Activated naive CD8-positive, alpha-beta T cell (primary cell): ENCODE measurements around the gene FOXF1.

ENCODE experiments used
- H3K27ac Mint-ChIP-seq: one replicate; pipeline ENCODE4 v1.8.0; 2021; ENCODE audit warnings: mixed read lengths
- H3K27me3 Mint-ChIP-seq: one replicate; pipeline ENCODE4 v1.8.0; 2021; ENCODE audit warnings: mixed read lengths
- H3K36me3 Mint-ChIP-seq: one replicate; pipeline ENCODE4 v1.8.0; 2021; ENCODE audit warnings: mixed read lengths
- H3K4me1 Mint-ChIP-seq: one replicate; pipeline ENCODE4 v1.8.0; 2021; ENCODE audit warnings: low read depth, mixed read lengths
- H3K4me3 Mint-ChIP-seq: one replicate; pipeline ENCODE4 v1.8.0; 2021; ENCODE audit warnings: mild to moderate bottlenecking, mixed read lengths
- H3K9me3 Mint-ChIP-seq: one replicate; pipeline ENCODE4 v1.8.0; 2021; ENCODE audit warnings: low read depth, mixed read lengths

FOXF1 gene

DNA sequence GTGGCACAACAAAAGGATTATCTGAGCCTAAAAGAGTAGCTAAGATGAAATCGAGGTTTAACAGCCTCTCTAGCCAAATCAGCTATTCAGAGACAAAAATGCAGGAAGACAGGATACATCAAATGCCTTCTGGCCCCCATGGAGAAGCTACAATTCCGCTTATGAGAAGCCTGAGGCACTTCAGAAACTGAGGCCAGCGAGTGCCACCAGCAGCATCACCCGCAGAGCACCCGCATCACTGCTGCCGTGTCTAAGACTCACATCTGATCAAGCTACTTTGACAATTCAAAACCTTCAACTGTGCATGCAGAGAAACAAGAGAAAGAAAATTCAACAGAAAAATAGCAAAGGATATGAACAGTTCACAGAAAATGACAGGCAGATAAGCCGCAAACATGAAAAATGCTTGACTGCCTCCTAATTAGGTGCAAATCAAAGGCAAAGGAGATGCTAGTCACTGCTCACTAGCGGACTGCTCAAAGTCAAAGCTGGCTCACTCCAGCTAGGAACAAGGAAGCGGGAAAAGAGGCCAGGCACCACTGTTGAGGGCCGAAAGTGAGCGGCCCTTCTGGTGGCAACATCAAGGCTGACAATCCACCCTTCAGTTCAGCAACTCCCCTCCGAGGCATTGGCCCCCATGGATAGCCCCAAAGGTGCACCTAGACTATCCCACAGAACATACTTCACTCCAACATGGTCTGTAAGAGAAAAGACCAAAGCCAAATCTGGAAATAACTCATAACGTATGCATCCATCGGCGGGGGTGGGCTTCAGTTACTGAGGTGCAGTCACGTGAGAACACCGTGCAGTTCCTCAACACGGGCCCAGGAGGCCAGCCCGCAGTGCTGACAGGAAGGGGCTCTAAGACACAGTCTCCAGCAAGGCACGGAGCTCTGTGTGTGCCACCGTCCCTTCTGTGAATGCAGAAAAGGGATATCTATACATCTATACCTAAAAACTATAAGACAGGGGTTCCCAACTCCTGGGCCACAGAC, 32.7 kb downstream of the FOXF1 start:
- Mint-ChIP-seq H3K4me1 (no peaks in the 10 kb centered on the region), H3K36me3 (peaks cover 7% of the 10 kb centered on the region), H3K4me3 (no peak overlapping the region), H3K9me3 (no peaks in the 10 kb centered on the region), H3K27ac (no peak overlapping the region), H3K27me3 (no peaks in the 10 kb centered on the region)

DNA sequence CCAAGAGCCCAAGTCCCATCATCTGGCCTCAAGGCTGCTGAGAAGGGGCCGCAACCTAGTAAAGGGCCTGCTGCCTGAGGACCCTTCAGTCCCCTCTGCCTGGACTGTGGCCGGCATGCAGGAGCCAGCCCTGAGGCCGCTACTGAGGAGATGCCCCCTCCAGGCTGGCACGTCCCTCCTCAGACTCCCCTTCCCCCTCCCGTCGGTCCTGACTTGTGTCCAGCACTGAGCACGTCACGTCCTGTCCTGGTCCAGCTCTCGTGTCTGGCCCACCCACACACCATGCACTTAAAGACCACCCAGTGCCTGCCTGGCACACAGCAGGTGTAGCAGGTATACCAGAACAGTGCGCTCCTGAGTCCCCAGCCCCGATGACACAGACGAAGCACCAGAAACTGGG, 35.2 kb downstream of the FOXF1 start:
- H3K4me1 Mint-ChIP-seq, result no peaks in the 10 kb centered on the region
- H3K4me3 Mint-ChIP-seq, result no peak overlapping the region
- H3K36me3 Mint-ChIP-seq, result peaks cover 7% of the 10 kb centered on the region
- H3K27me3 Mint-ChIP-seq, result no peaks in the 10 kb centered on the region
- no peaks in the 10 kb centered on the region for H3K9me3 Mint-ChIP-seq
- H3K27ac Mint-ChIP-seq, result no peak overlapping the region

DNA sequence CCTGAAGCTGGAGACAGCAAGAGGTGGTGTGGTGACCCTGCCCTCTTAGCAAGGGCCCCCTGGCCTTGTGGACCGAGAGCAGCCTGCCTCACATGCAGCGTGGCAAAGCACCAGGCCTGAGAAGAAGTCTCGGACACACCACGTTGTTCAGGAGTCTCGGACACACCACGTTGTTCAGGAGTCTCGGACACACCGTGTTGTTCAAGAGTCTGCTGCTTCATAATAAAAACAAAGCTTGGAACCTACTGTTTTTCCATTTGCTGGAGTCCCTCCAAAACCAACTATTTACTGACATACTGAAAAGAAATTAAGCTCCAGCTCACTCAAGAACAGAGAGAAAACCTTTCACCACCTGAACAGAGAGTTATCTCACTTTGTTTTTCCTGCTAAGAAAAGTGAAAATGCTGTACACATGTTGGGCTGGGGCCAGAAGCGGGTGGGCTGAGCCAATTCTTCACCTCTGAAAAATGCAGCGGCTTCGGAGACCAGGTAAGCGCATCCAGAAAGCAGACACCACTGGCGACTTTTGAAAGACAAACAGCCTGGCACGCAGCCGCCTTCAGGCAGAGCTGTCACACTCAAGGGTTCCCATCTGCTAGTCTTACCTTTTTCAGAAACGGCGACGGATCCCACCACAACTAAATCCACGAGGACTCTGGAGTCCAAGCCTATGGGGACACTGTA, 35.8 kb downstream of the FOXF1 start:
- Mint-ChIP-seq H3K9me3 (no peaks in the 10 kb centered on the region), H3K4me1 (no peaks in the 10 kb centered on the region), H3K4me3 (no peak overlapping the region), H3K27me3 (no peaks in the 10 kb centered on the region), H3K27ac (no peak overlapping the region), H3K36me3 (peaks cover 7% of the 10 kb centered on the region)

DNA sequence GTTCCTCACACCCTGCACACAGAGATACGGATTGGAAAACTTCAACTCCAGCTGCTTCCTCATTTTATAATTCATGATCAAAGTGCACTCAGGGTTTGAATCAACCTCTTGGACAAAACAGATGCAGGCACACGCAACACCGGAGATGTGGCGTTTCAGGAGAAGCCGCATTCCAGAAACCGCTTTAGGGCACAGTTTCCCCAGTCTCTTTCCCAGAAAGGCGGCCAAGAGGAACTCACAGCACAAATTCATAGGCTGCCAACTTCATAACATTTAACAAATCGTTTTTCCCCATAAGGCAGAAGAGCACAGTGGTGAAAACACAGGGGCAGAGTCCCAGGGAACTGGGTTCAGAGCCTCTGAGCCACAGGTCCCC, 36.3 kb downstream of the FOXF1 start:
- Mint-ChIP-seq H3K27me3 (no peaks in the 10 kb centered on the region), H3K4me1 (no peaks in the 10 kb centered on the region), H3K36me3 (peaks cover 7% of the 10 kb centered on the region), H3K9me3 (no peaks in the 10 kb centered on the region), H3K4me3 (no peak overlapping the region), H3K27ac (no peak overlapping the region)

DNA sequence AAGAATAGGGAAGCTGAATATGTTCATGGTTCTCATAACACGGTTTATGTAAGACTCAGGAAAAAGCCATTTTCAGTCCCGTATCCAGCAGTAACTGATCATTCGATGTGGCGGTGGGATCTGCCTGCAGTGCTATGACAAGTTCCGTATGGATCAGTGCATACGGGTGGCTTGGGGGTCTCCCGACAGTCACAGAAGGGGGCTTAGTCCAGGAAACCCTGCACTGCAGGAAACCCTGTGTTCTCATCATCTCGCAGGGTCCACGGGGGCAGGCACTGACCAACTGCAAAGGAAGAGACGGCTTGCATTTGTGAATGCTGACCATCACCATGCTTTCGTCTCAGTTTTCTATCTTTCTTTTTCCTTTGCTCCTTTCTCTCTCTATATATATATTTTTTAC, 37.0 kb downstream of the FOXF1 start:
- Mint-ChIP-seq H3K27me3 (no peaks in the 10 kb centered on the region), H3K9me3 (no peaks in the 10 kb centered on the region), H3K4me3 (no peak overlapping the region), H3K4me1 (no peaks in the 10 kb centered on the region), H3K36me3 (peaks cover 7% of the 10 kb centered on the region), H3K27ac (no peak overlapping the region)

DNA sequence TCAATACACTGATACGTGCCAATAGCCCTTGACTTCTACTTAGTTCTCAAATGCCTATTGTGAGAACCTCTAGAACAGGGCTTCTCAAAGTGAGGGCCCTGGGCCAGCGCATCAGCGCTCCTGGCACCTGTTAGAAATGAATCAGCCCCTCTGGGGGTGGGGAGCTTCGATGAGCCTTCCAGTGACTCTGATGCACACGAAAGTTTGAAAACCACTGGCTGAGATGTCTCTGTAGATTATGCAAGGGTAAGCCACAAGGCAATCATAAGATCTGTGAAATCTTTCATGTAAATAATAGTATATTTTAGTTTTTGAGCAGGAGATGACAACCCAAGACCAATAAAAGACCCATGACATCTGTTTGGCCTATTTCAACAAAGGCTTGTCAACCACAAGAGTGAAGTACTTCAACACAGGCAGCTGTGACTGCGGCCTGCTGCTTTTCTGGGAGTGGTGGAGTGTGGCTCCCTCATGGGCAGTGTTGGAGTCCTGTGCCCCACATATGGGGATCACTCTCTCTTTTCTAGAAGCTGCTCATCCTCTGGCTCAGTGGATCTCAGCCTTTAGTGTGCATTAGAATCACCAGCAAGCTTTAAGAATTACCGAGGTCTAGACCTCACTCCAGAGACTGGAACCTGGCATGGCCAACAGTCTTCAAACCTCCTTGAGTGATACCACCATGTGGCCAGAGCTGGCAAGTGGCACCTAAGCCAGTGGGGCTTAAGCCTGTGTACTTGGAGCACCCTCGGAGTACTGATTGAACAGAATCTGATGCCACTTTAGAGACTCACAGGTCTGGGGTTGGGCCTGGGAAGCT, 39.0 kb downstream of the FOXF1 start:
- peaks cover 11% of the 10 kb centered on the region for H3K4me1 Mint-ChIP-seq
- peak overlapping the region; percentile 41 for H3K27ac Mint-ChIP-seq
- no peaks in the 10 kb centered on the region for H3K27me3 Mint-ChIP-seq
- no peak overlapping the region for H3K4me3 Mint-ChIP-seq
- peaks cover 7% of the 10 kb centered on the region for H3K36me3 Mint-ChIP-seq
- H3K9me3 Mint-ChIP-seq, result no peaks in the 10 kb centered on the region

DNA sequence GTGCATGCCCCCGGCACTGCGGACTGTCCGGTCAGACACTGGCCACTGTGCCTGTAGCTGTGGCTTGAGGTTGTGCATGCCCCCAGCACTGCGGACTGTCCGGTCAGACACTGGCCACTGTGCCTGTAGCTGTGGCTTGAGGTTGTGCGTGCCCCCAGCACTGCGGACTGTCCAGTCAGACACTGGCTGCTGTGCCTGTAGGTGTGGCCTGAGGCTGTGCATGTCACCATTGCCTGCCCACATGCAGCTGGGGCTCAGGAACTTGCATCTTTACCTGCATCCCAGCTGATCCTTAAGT, 39.5 kb downstream of the FOXF1 start:
- Mint-ChIP-seq H3K27ac (no peak overlapping the region), H3K4me1 (peaks cover 13% of the 10 kb centered on the region), H3K9me3 (no peaks in the 10 kb centered on the region), H3K36me3 (peaks cover 2% of the 10 kb centered on the region), H3K4me3 (no peak overlapping the region), H3K27me3 (no peaks in the 10 kb centered on the region)

DNA sequence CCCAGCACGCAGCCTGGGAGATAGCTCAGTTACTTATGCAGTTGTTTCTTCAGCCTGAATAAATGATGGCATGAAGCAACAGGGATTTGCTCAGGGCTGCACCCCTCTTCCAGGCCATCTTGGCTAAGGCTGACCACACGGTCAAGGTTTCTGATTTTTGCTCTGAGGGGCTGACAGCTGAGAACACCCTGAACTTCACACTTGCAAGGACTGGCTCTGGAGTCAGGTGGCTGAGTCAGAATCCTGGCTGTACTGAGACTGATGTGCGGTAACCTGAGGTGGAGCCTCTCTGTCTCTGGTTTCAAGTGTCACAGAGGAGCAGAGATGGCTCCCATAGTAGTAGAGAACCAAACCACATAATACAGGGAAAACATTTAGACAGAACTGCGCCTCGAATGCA, 40.0 kb downstream of the FOXF1 start:
- Mint-ChIP-seq H3K36me3 (peaks cover 2% of the 10 kb centered on the region), H3K27ac (no peak overlapping the region), H3K9me3 (no peaks in the 10 kb centered on the region), H3K27me3 (no peaks in the 10 kb centered on the region), H3K4me1 (peaks cover 17% of the 10 kb centered on the region), H3K4me3 (no peak overlapping the region)

DNA sequence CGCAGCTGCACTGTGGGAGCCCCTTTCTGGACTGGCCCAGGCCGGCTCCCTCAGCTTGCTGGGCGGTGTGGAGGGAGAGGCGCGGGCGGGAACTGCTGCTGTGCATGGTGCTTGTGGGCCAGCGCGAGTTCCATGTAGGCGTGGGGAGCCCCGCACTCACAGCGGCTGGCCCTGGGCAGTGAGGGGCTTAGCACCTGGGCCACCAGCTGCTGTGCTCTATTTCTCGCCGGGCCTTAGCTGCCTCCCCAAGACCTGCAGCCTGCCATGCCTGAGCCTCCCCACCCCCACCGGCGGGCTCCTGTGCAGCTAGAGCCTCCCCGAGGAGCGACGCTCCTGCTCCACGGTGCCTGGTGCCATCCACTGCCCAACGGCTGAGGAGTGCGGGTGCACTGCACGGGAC, 43.0 kb downstream of the FOXF1 start:
- Mint-ChIP-seq H3K36me3 (peaks cover 2% of the 10 kb centered on the region), H3K27me3 (no peaks in the 10 kb centered on the region), H3K4me1 (peaks cover 20% of the 10 kb centered on the region), H3K27ac (peak overlapping the region; percentile 97), H3K4me3 (peak overlapping the region; percentile 95), H3K9me3 (no peaks in the 10 kb centered on the region)

DNA sequence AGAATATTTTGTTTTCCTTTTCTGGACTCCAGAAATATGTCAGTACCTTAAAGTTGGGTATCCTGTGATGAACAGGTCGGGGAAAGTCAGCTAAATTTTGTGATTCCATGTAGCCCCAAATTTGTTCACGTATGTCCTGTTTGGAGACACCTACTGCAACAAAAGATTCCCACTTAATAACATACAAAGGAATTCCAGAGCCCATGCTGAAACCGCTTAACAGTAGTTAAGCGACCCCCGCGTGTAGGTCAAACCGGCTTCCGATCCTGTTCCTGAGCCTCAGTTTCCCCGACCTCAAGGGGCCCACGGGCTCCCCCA, 44.2 kb downstream of the FOXF1 start:
- Mint-ChIP-seq H3K4me3 (peak overlapping the region; percentile 95), H3K27me3 (peaks cover 3% of the 10 kb centered on the region), H3K4me1 (peaks cover 20% of the 10 kb centered on the region), H3K9me3 (no peaks in the 10 kb centered on the region), H3K27ac (peak overlapping the region; percentile 97), H3K36me3 (peaks cover 2% of the 10 kb centered on the region)

DNA sequence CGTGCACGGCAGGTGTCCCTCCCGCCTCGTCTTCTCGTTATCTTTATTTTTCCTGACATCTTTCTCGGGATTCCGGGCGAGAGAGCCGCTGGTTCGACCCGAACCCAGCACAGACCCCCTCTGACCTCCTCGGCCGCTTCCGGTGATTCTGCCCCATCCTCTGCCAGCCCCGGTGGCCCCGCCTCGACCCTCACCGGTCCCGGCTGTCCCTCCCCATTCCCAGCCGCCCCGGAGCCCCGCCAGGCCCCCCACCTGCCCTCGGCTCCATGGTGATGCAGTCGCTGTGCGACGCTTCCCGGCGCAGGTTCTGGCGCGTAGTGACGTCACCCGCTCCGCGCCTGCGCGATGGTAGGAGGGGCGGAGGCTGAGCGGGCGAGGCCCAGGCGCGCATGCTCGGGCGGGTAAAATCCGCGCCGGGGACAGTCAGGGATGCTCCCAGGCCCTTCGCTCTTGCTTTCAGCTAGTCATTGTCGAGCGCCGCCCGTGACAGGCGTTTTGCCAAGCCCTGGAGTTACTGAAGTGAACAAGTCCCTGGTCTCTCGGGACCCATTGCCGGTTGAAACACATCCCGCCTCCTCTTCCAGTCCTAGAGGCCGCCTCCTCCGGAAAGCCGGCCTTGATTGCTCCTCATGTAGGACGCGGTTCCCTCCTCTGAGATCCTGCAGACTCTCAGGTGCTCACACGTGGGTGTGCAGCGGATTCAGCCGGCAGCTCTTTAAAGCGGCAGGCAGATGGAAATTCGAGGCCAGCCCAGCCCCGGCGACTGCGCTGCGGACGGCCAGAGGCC, 44.8 kb downstream of the FOXF1 start, which contains the start of gene MTHFSD:
MTHFSD (minus strand) TSS at position 319 of the 787 bp plus-strand sequence; CDS start at position 268, 51 bp downstream.
- Mint-ChIP-seq H3K27me3 (peaks cover 3% of the 10 kb centered on the region), H3K36me3 (peaks cover 2% of the 10 kb centered on the region), H3K4me3 (peak within 1 kb of the TSS; percentile 95), H3K27ac (peak within 1 kb of the TSS; percentile 97), H3K4me1 (peaks cover 20% of the 10 kb centered on the region), H3K9me3 (no peaks in the 10 kb centered on the region)

DNA sequence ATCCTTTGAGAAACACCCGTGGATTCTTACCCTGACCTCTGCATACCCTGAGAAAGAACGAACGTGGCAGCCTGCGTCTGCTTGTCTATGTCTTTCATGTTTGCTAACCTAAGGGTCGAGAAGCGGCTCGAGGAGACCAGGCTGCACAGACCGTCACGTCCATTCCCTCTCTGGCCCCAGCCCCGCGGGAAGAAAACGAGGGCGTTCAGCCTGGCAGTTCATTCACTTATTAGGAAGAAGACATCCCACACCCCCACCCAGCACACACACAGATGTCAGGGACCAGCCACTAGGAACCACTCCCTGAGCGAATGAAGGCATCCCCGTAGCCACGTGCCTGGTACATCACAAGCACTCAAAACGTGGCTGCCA, 45.4 kb downstream of the FOXF1 start:
- Mint-ChIP-seq H3K9me3 (no peaks in the 10 kb centered on the region), H3K27me3 (peaks cover 5% of the 10 kb centered on the region), H3K36me3 (peaks cover 2% of the 10 kb centered on the region), H3K4me3 (peak overlapping the region; percentile 95), H3K4me1 (peaks cover 20% of the 10 kb centered on the region), H3K27ac (peak overlapping the region; percentile 97)

DNA sequence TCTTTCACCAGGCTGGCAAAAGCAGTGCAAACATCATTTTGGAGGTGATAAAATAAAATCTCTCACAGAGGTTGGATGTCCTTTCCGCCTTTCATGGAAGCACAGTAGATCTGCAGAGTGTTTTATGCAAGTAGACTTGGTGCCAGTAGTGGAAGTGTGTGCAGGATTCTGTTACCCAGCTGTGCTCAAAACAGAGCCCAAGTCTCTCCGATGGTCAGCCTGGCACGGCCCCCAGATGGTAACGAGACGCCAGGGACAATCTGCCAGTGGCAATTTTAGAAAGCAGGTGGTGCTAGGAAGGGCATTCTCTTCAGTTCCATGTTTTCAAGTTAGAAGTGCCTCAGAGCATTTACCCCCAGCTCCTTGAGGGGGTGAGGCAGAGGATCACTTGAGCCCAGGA, 46.2 kb downstream of the FOXF1 start:
- Mint-ChIP-seq H3K4me3 (peak overlapping the region; percentile 95), H3K9me3 (no peaks in the 10 kb centered on the region), H3K27me3 (peaks cover 7% of the 10 kb centered on the region), H3K4me1 (peaks cover 20% of the 10 kb centered on the region), H3K36me3 (peaks cover 2% of the 10 kb centered on the region), H3K27ac (peak overlapping the region; percentile 28)

DNA sequence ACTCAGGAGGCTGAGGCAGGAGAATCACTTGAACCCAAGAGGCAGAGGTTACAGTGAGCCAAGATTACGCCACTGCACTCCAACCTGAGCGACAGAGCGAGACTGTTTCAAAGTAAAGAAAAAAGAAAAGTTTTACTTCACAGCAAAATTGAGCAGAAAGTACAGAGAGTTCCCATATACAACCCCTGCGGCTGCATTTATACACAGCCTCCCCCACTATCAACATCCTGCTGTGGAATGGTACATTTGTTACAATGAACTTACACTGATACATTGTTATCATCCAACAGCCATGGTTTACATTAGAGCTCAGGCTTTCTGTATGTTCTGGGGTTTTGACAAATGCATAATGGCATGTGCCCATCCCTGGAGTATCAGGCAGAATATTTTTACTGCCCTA, 47.3 kb downstream of the FOXF1 start:
- Mint-ChIP-seq H3K27ac (no peak overlapping the region), H3K9me3 (no peaks in the 10 kb centered on the region), H3K4me3 (no peak overlapping the region), H3K4me1 (peaks cover 18% of the 10 kb centered on the region), H3K36me3 (peaks cover 2% of the 10 kb centered on the region), H3K27me3 (peaks cover 9% of the 10 kb centered on the region)
